ENCODE measurements around the gene LPP.

DNA sequence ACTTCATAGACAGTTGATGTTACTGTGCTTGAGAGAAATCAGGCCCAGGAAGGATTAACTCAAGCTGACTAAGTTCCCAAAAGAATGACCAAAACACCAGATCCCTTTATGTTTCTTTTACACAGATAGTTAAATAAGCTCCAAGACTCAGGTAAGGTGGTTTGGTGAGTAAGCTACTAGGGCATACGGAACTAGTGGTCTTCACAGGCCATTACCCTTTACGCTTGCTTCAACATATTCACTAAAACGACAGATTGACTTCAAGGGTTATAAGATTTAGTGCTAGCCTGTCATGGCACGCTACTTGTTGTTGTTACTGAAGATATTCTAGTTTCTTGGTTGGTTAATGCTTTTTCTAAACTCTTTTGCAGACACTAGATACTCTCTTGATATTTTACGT is 369.3 kb downstream of the LPP start:
- TF ChIP-seq CTCF (IDR thresholded peaks at IDR 0.05) (no peak), POLR2A (IDR thresholded peaks at IDR 0.05) (no peak)
